Naive B cell (primary cell): Measurements from ENCODE around the gene VSTM4. TPM values are rescaled to one million over a fixed set of nuclear protein-coding genes. Genes with fewer than 3 reads are reported as not detected.
A peak's percentile ranks its signal among the peaks of the same experiment; 100 is the strongest.

Experiments
- ATAC-seq, 2 donors: fragments of 150-1000 bp; cut with Tn5 transposase; 2 replicates each; pipeline ENCODE4 v1.10.0; 2021; ENCODE audit warnings: low read depth in 2 of 2, mild to moderate bottlenecking in 2 of 2, moderate library complexity in 2 of 2
- DNase-seq: peaks from one replicate; pipeline ENCODE4 v3.0.0; 2022
- H3K27ac Mint-ChIP-seq, 6 donors: one replicate each; pipeline ENCODE4 v1.8.0; 2020 to 2022; ENCODE audit warnings: mild to moderate bottlenecking in 6 of 6, mixed read lengths in 6 of 6, moderate library complexity in 5 of 6, inconsistent platforms in 2 of 6
- H3K27me3 Mint-ChIP-seq, 3 donors: one replicate each; pipeline ENCODE4 v1.8.0; 2021 to 2022; ENCODE audit warnings: mixed read lengths in 3 of 3, mild to moderate bottlenecking in 1 of 3
- H3K36me3 Mint-ChIP-seq, 2 donors: one replicate each; pipeline ENCODE4 v1.8.0; 2020 to 2022; ENCODE audit warnings: mixed read lengths in 2 of 2, inconsistent platforms in 1 of 2, mild to moderate bottlenecking in 1 of 2
- H3K4me1 Mint-ChIP-seq, 3 donors: one replicate each; pipeline ENCODE4 v1.8.0; 2020 to 2022; ENCODE audit warnings: mixed read lengths in 3 of 3, inconsistent platforms in 1 of 3, mild to moderate bottlenecking in 1 of 3, moderate library complexity in 1 of 3
- H3K4me3 Mint-ChIP-seq, 8 donors: one replicate each; pipeline ENCODE4 v1.8.0; 2020 to 2022; ENCODE audit warnings: mild to moderate bottlenecking in 8 of 8, mixed read lengths in 8 of 8, moderate library complexity in 8 of 8, inconsistent platforms in 2 of 8
- H3K9me3 Mint-ChIP-seq, 7 donors: one replicate each; pipeline ENCODE4 v1.8.0; 2020 to 2022; ENCODE audit warnings: mixed read lengths in 7 of 7, mild to moderate bottlenecking in 5 of 7, inconsistent platforms in 2 of 7, moderate library complexity in 1 of 7
- polyA plus RNA-seq, 6 donors: library from polyadenylated mRNA; unstranded; fragments of 300-500 nt; fragmentation: Illumina TruSeq; gene quantifications; one replicate each; pipeline ENCODE4 v1.2.3, GENCODE V29; 2021; ENCODE audit warnings: low read depth in 6 of 6

VSTM4 gene
- polyA plus RNA-seq, 6 donors from 2014 or later = 0.04 to 0.17 (median 0.11) TPM; not detected in 3

DNA sequence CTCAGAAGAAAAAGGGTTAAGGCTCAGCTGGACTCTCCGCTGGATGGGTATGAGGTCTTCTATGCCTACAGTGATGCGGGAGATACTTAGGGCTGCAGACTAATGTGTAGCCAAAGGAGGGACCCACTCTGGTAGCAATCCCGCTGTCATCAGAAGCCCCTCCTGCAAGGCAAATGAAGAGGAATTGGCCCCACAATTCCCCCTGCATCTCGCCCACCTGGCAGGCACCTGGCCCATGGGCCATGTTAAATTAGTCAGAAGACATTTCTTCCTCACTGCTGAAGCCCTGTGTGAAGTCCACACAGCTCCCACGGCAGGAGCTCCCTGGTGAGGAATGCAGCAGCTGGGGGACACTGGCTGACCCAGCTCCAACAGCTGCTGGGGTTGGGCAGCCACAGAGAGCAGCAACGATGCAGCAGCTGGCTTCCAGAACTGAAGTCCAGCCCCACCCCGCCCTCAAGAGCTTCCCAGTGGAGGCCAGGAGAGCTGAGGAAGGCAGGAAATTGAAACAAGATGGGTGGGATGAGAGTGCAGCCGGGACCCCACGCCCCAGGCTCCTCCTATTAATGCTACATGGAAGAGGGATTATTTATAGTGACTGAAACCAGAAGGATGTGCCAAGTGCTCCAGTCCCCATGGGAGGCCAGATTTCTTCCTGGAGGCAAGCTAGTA, 5.5 kb downstream of the VSTM4 start:
- H3K27ac Mint-ChIP-seq = no peak overlapping the region
- H3K4me3 Mint-ChIP-seq = no peak overlapping the region
- H3K4me1 Mint-ChIP-seq = peaks cover 0 to 4% (median 2%) of the 10 kb centered on the region in 3 donors
- no peaks in the 10 kb centered on the region for H3K9me3 Mint-ChIP-seq
- peaks cover 12 to 32% (median 19%) of the 10 kb centered on the region in 3 donors for H3K27me3 Mint-ChIP-seq
- ATAC-seq (no peak), DNase-seq (no peak)
- no peaks in the 10 kb centered on the region for H3K36me3 Mint-ChIP-seq

DNA sequence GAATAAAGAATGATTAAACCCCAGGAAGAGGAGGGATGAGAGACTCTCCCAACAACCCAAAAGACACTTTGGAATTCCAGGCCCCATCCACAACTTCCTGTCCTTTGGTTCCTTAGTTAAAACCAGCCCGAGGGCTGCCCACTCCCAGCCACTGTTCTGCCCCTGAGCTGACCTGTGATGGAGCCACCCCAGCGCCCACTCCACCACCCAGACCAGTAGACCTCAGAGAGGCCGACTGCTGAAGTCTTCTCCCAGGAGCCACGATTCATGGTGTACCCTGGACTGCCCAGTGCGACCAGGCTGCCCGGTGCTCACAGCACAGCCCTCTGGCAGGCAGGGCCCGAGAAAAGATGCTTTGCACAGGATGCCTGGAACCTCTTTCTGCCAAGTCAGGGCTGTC, 6.7 kb downstream of the VSTM4 start:
- no peak for ATAC-seq
- DNase-seq = no peak
- no peak overlapping the region for H3K4me3 Mint-ChIP-seq
- H3K27ac Mint-ChIP-seq = no peak overlapping the region
- peaks cover 15 to 27% (median 15%) of the 10 kb centered on the region in 3 donors for H3K27me3 Mint-ChIP-seq
- H3K4me1 Mint-ChIP-seq = peaks cover 0 to 5% (median 0%) of the 10 kb centered on the region in 3 donors
- no peaks in the 10 kb centered on the region for H3K9me3 Mint-ChIP-seq
- no peaks in the 10 kb centered on the region for H3K36me3 Mint-ChIP-seq

DNA sequence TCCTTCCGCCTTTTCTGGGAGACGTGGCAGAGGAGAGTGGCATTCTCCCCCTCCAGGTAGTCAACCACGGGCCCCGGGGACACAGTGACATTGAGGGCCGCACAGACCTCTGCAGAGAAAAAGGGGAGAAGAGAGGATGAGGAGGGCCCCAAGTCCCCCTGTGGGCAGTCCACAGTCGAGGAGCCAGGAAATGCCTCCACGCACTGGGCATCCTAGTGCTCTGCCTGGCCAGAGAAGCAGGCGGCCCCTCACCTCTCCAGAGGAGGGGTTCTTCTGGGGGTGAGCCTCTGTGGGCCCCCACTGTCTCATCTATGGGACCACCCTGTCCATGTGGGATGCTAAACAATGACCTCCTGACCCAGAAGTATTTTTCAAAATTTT, 7.4 kb downstream of the VSTM4 start:
- no peaks in the 10 kb centered on the region for H3K36me3 Mint-ChIP-seq
- ATAC-seq (no peak), DNase-seq (no peak)
- H3K27me3 Mint-ChIP-seq = peaks cover 12 to 23% (median 15%) of the 10 kb centered on the region in 3 donors
- no peak overlapping the region for H3K4me3 Mint-ChIP-seq
- H3K4me1 Mint-ChIP-seq = peaks cover 0 to 5% (median 0%) of the 10 kb centered on the region in 3 donors
- no peaks in the 10 kb centered on the region for H3K9me3 Mint-ChIP-seq
- H3K27ac Mint-ChIP-seq = no peak overlapping the region

DNA sequence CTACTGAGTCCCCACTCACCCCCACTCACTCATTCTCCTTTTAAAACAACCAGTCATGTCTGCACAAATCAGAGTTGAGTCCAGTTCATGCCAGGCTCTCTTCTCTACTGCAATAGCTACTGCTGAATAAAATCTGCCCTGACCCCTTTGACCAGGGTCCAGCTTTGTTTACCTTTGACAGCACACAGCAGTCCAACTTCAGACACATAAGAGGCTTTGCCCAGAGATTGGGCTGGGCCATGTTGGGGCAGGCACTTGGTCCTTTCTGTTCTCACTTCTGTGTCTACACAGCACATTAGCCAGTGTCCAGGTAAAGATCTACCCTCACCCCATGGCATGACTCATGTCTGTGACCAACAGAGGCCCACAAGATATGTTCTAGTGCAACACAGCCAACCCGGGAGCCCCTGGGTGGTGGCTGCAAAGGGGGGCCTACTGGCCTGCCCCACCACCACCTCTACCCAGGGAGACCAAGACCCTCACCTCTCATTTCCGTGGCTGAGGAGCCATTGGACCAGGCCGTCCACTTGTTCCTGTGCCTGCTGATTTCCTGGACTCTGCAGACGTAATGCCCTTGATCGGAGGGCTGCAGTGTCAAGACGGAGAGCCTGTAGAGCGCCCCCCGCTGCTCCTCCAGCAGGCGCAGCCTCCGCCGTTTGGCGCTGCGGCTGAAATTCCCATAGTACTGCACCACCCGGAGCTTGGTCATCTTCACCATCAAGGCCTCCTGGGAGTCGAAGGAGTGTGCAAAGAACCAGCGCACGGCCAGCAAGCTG, 8.0 kb downstream of the VSTM4 start:
- H3K4me3 Mint-ChIP-seq = peak overlapping the region in 1 of 8 donors; percentile 15
- DNase-seq = no peak
- no peak overlapping the region for H3K27ac Mint-ChIP-seq
- ATAC-seq = no peak
- H3K27me3 Mint-ChIP-seq = peaks cover 7 to 26% (median 15%) of the 10 kb centered on the region in 3 donors
- H3K9me3 Mint-ChIP-seq = no peaks in the 10 kb centered on the region
- H3K36me3 Mint-ChIP-seq = no peaks in the 10 kb centered on the region
- H3K4me1 Mint-ChIP-seq = peaks cover 0 to 5% (median 0%) of the 10 kb centered on the region in 3 donors

DNA sequence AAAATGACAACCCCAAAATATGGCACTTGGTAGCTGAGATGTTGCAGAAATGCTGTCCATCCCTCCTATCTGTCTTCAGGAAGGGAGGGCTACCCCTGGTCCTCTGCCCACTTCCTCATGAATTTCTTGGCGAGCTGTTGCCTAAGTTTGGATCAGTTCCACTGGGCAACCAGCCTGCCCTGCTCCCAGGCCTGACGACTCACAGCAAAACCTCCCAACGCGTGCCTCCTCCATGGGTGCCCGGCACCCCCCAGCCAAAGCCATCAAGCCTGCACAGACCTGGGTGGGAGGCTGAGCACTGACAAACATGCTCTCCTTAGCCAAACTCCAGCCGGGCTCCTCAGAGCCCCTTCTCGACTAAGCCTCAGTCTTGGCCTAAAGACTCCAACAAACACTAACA, 8.9 kb downstream of the VSTM4 start:
- H3K27me3 Mint-ChIP-seq = peaks cover 11 to 30% (median 15%) of the 10 kb centered on the region in 3 donors
- H3K9me3 Mint-ChIP-seq = no peaks in the 10 kb centered on the region
- no peak overlapping the region for H3K4me3 Mint-ChIP-seq
- peaks cover 0 to 5% (median 0%) of the 10 kb centered on the region in 3 donors for H3K4me1 Mint-ChIP-seq
- no peak for ATAC-seq
- H3K36me3 Mint-ChIP-seq = no peaks in the 10 kb centered on the region
- DNase-seq = no peak
- no peak overlapping the region for H3K27ac Mint-ChIP-seq

DNA sequence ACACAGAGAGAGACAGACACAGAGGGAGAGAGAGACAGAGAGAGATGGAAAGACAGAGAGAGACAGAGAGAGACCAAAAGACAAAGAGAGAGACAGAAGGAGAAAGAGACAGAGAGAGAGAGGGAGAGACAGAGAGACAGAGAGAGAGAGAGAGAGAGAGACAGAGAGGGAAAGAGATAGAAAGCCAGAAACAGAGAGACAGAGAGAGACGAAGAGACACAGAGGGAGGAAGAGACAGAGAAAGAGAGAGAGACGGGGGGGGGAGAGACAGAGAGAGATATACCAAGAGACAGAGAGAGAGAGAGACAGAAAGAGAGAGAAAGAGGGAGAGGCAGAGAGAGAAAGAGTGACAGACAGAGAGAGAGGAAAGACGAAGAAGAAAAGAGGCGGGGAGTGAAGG, 10.2 kb downstream of the VSTM4 start:
- no peak overlapping the region for H3K4me3 Mint-ChIP-seq
- DNase-seq = no peak
- no peaks in the 10 kb centered on the region for H3K9me3 Mint-ChIP-seq
- H3K4me1 Mint-ChIP-seq = peaks cover 0 to 5% (median 0%) of the 10 kb centered on the region in 3 donors
- peak overlapping the region in 1 of 6 donors; percentile 15 for H3K27ac Mint-ChIP-seq
- ATAC-seq = no peak
- peaks cover 11 to 29% (median 15%) of the 10 kb centered on the region in 3 donors for H3K27me3 Mint-ChIP-seq
- no peaks in the 10 kb centered on the region for H3K36me3 Mint-ChIP-seq

DNA sequence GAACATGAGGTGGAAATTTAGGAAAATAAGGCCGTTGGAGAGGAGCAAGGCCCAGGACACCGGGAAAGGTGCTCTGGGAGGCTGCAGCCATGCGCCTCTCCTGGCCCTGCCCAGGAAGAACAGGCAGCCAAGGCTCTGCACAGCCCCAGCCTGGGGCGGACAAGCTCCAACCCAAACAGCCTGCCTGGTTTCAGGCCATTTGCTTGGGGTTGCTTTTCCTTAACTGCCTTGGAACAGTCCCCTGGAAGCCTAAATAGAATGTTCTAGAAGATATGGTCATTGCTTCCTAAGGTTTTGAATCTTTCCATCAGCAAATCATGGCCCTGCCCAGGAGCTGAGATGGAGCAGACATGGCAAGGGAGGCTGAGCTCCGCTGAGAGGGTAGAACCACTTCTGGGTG, 11.0 kb downstream of the VSTM4 start:
- Mint-ChIP-seq H3K27ac (no peak overlapping the region), H3K4me1 (peaks cover 0 to 5% (median 0%) of the 10 kb centered on the region in 3 donors), H3K36me3 (no peaks in the 10 kb centered on the region), H3K4me3 (no peak overlapping the region), H3K9me3 (no peaks in the 10 kb centered on the region), H3K27me3 (peaks cover 18 to 30% (median 20%) of the 10 kb centered on the region in 3 donors)
- ATAC-seq = no peak
- no peak for DNase-seq

DNA sequence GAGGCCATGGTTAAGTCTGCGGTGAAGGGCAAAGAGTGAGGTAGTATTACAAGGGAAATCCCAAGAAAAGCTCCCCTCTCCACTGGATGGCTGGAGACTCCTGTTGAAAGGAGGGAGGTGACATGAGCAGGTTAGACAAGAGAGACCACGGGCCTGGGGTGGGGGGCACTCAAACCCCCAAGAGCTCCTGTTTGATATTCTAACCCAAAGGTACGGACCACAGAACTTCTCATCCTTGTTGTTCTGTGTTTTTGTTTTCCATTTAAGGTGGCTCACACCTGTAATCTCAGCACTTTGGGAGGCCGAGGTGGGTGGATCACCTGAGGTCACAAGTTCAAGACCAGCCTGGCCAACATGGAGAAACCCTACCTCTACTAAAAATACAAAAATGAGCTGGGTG, 11.6 kb downstream of the VSTM4 start:
- H3K9me3 Mint-ChIP-seq = no peaks in the 10 kb centered on the region
- no peaks in the 10 kb centered on the region for H3K36me3 Mint-ChIP-seq
- no peak overlapping the region for H3K27ac Mint-ChIP-seq
- H3K27me3 Mint-ChIP-seq = peaks cover 22 to 33% (median 26%) of the 10 kb centered on the region in 3 donors
- no peak overlapping the region for H3K4me3 Mint-ChIP-seq
- DNase-seq (no peak), ATAC-seq (no peak)
- H3K4me1 Mint-ChIP-seq = peaks cover 0 to 5% (median 0%) of the 10 kb centered on the region in 3 donors

DNA sequence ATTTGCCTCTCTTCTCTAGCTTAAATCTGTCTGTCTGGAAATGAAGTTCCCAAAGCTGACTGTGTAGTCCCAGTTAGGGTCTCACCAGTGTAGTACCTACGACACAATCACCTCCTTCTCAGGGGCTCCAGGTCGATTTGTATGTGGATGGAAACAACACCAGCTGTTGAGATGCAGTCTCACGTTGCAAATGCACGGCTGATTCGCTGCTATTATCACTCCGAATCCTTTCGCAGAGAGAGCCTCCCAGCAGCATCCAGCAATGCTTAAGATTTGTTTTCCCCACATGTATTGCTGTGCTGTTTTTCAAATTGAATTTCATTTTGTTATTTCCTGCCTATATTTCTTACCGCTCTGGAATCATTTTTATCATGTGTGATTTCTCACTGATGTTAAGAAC, 16.3 kb downstream of the VSTM4 start:
- DNase-seq (no peak), ATAC-seq (no peak)
- Mint-ChIP-seq H3K27ac (no peak overlapping the region), H3K9me3 (peaks cover 0 to 2% (median 0%) of the 10 kb centered on the region in 7 donors), H3K36me3 (no peaks in the 10 kb centered on the region), H3K4me1 (no peaks in the 10 kb centered on the region), H3K4me3 (no peak overlapping the region), H3K27me3 (peaks cover 18 to 32% (median 29%) of the 10 kb centered on the region in 3 donors)

DNA sequence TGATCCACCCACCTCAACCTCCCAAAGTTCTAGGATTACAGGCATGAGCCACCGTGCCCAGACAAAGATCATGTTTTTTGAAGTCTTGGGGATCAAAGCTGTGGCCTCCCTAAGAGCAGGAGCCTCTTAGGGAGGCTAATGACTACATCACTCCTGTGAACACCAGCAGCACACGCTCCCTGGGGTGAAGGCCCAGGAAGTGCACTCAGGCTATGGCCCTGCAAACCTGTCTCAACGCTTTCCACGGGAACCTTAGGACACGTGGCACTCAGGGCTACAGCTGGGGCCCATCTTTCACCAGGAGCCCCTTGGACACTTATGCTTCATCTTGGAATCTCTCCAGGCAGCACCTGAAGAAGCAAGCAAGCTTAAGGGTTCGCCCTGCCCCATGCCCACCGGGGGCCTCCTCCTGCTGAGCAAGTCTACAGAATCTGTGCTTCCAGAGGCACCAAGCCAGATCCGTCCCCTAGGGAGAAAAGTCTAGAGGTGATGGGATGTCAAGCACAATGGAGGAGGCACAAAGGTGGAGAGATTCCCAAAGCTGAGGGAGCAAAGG, 18.4 kb downstream of the VSTM4 start:
- DNase-seq (no peak), ATAC-seq (no peak)
- H3K36me3 Mint-ChIP-seq = no peaks in the 10 kb centered on the region
- no peak overlapping the region for H3K27ac Mint-ChIP-seq
- no peaks in the 10 kb centered on the region for H3K4me1 Mint-ChIP-seq
- H3K9me3 Mint-ChIP-seq = peaks cover 0 to 4% (median 0%) of the 10 kb centered on the region in 7 donors
- H3K27me3 Mint-ChIP-seq = peaks cover 26 to 37% (median 26%) of the 10 kb centered on the region in 3 donors
- no peak overlapping the region for H3K4me3 Mint-ChIP-seq

DNA sequence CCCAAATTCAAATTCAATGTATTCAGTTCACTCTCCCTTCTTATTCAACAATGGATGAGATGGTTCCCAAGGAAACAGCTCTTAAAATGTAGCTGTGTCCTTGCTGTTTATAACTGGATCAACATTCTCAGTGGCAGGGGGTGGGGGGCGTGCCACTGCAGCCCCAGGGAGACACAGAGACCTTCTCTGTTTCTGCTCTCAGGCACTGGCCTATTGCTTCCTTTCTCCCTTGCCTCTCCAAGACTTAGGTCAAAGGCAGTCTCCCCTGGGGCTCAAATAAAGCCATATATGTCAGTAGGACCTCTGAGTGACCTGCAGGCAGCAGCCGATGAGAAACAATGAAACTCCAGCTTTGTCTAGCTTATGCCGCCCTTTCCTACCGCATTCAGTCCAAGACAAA, 20.7 kb downstream of the VSTM4 start:
- ATAC-seq (no peak), DNase-seq (no peak)
- H3K9me3 Mint-ChIP-seq = peaks cover 0 to 4% (median 0%) of the 10 kb centered on the region in 7 donors
- H3K27ac Mint-ChIP-seq = no peak overlapping the region
- H3K4me1 Mint-ChIP-seq = no peaks in the 10 kb centered on the region
- H3K36me3 Mint-ChIP-seq = no peaks in the 10 kb centered on the region
- H3K4me3 Mint-ChIP-seq = no peak overlapping the region
- H3K27me3 Mint-ChIP-seq = peaks cover 27 to 48% (median 28%) of the 10 kb centered on the region in 3 donors

DNA sequence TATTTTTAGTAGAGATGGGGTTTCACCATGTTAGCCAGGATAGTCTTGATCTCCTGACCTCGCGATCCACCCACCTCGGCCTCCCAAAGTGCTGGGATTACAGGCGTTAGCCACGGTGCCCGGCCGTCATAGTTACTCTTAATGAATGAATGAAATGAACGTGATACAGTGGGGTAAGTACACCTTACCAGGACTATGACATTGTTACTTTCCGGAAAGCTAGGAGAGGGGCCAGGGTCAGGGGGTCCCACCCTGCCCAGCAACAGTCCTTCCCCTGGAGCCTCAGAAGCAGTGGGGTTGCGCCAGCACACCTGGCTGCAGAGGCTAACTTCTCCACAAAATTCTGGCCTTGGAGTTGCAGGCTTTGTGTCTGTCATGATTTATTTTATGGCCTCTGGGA, 21.4 kb downstream of the VSTM4 start:
- ATAC-seq (no peak), DNase-seq (no peak)
- no peaks in the 10 kb centered on the region for H3K36me3 Mint-ChIP-seq
- no peak overlapping the region for H3K27ac Mint-ChIP-seq
- H3K27me3 Mint-ChIP-seq = peaks cover 23 to 43% (median 25%) of the 10 kb centered on the region in 3 donors
- H3K4me1 Mint-ChIP-seq = no peaks in the 10 kb centered on the region
- no peak overlapping the region for H3K4me3 Mint-ChIP-seq
- H3K9me3 Mint-ChIP-seq = peaks cover 0 to 4% (median 0%) of the 10 kb centered on the region in 7 donors

DNA sequence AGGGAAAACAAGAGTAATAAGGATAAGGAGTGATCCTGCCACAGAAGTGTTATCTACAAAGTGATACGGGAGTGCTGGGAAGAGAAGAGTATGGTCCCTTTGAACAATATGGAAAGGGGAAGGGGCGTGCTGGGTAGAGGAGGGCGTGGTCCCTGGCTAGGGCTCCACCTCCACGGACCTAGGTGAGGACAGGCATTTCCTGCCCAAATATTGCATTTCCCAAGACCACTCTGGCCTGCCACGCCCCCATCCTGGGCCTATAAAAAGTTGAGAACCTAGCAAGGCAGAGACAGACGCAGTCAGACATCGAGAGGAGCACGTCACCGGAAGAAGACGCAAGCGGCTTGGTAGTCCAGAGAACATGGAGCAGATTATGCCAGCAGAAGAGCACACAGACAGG, 22.8 kb downstream of the VSTM4 start:
- Mint-ChIP-seq H3K9me3 (peaks cover 2 to 7% (median 3%) of the 10 kb centered on the region in 7 donors), H3K4me3 (no peak overlapping the region), H3K27ac (peak overlapping the region in 1 of 6 donors; percentile 5), H3K4me1 (no peaks in the 10 kb centered on the region), H3K36me3 (peaks cover under 1 to 2% of the 10 kb centered on the region in 2 donors), H3K27me3 (peaks cover 16 to 32% (median 26%) of the 10 kb centered on the region in 3 donors)
- ATAC-seq (no peak), DNase-seq (no peak)
